K562 (cell line): ENCODE measurements around the gene ANKRD6. TPM values are rescaled to one million over a fixed set of nuclear protein-coding genes. Genes with fewer than 3 reads are reported as not detected.

Source experiments
- ATF7 ChIP-seq: fragments of 450-650 bp; IDR thresholded peaks from 2 replicates; pipeline ENCODE4 v1.7.1; 2014; ENCODE audit warnings: mild to moderate bottlenecking, moderate library complexity
- CBFA2T2 ChIP-seq: fragments of 450-650 bp; conservative IDR thresholded peaks from 2 replicates; pipeline ENCODE4 v1.6.1; 2017; ENCODE audit warnings: mild to moderate bottlenecking
- CBFA2T3 ChIP-seq: fragments of 450-650 bp; IDR thresholded peaks from 2 replicates; pipeline ENCODE4 v1.6.1; 2017
- CHD2 ChIP-seq: IDR thresholded peaks from 2 replicates; pipeline ENCODE4 v1.6.1; 2011; ENCODE audit warnings: low read depth, low read length
- CXXC5 ChIP-seq: fragments of 250-450 bp; sonication (Bioruptor Pico); IDR thresholded peaks from 2 replicates; pipeline ENCODE4 v1.8.0; 2022; ENCODE audit warnings: inconsistent platforms, mild to moderate bottlenecking, moderate library complexity
- GATAD2B ChIP-seq: fragments of 450-650 bp; IDR thresholded peaks from 2 replicates; pipeline ENCODE4 v1.6.1; 2017; ENCODE audit warnings: mild to moderate bottlenecking, borderline replicate concordance
- LEF1 ChIP-seq: fragments of 450-650 bp; IDR thresholded peaks from 2 replicates; pipeline ENCODE4 v1.6.1; 2016; ENCODE audit warnings: mild to moderate bottlenecking
- MBD2 ChIP-seq: sonication (generic); IDR thresholded peaks from 2 replicates; pipeline ENCODE4 v1.6.1; 2016; ENCODE audit warnings: low read depth, borderline replicate concordance
- MIER1 ChIP-seq: fragments of 450-650 bp; IDR thresholded peaks from 2 replicates; pipeline ENCODE4 v1.6.1; 2016; ENCODE audit warnings: antibody characterized with exemption, mild to moderate bottlenecking, low read depth
- NUFIP1 ChIP-seq: fragments of 450-650 bp; IDR thresholded peaks from 2 replicates; pipeline ENCODE4 v1.6.1; 2018; ENCODE audit not compliant: partially characterized antibody
- PCBP1 ChIP-seq: fragments of 200-400 bp; formaldehyde crosslinking; IDR thresholded peaks from 2 replicates; pipeline ENCODE4 v1.6.1; 2018; ENCODE audit warnings: mild to moderate bottlenecking, low read depth, low read length; ENCODE audit not compliant: poor library complexity, severe bottlenecking
- RBM22 ChIP-seq: fragments of 200-400 bp; formaldehyde crosslinking; IDR thresholded peaks from 2 replicates; pipeline ENCODE4 v1.6.1; 2018; ENCODE audit warnings: low read length, low read depth; ENCODE audit not compliant: poor library complexity, severe bottlenecking
- SRSF1 ChIP-seq: fragments of 200-400 bp; formaldehyde crosslinking; IDR thresholded peaks from 2 replicates; pipeline ENCODE4 v1.6.1; 2017; ENCODE audit warnings: mild to moderate bottlenecking, low read depth, low read length, moderate library complexity
- SRSF7 ChIP-seq: fragments of 200-400 bp; formaldehyde crosslinking; optimal IDR thresholded peaks from 2 replicates; pipeline ENCODE3; 2017; ENCODE audit warnings: mild to moderate bottlenecking, low read depth, low read length
- WHSC1 ChIP-seq: IDR thresholded peaks from one replicate; pipeline ENCODE4 v1.6.1; 2012; ENCODE audit warnings: low read length, control low read depth, inconsistent platforms
- ZBED1 ChIP-seq: IDR thresholded peaks from 2 replicates; pipeline ENCODE4 v1.6.1; 2014
- ZBTB1 ChIP-seq: sonication (generic); formaldehyde crosslinking; IDR thresholded peaks from 2 replicates; pipeline ENCODE4 v1.8.1; 2023; ENCODE audit warnings: missing genetic modification reagents, low read depth, mild to moderate bottlenecking, borderline replicate concordance
- ZFP36 ChIP-seq: fragments of 150-350 bp; IDR thresholded peaks from 2 replicates; pipeline ENCODE4 v1.6.1; 2018; ENCODE audit warnings: low read length, low read depth; ENCODE audit not compliant: partially characterized antibody
- ZNF282 ChIP-seq: sonication (generic); formaldehyde crosslinking; IDR thresholded peaks from 2 replicates; pipeline ENCODE4 v1.8.1; 2023; ENCODE audit warnings: missing genetic modification reagents
- ZNF584 ChIP-seq: fragments of 200-800 bp; sonication (Bioruptor generic); IDR thresholded peaks from 2 replicates; pipeline ENCODE4 v1.6.1; 2016; ENCODE audit warnings: low read depth, mild to moderate bottlenecking, missing genetic modification characterization, missing compliant biosample characterization
- ZNF785 ChIP-seq: fragments of 250-450 bp; sonication (Bioruptor Pico); IDR thresholded peaks from 2 replicates; pipeline ENCODE4 v1.4.0; 2020; ENCODE audit warnings: mild to moderate bottlenecking
- ZNF830 ChIP-seq: fragments of 250-450 bp; sonication (Bioruptor Pico); IDR thresholded peaks from 2 replicates; pipeline ENCODE4 v1.5.0; 2021; ENCODE audit warnings: mild to moderate bottlenecking
- polyA plus RNA-seq, 8 experiments: library from polyadenylated mRNA; depleted of rRNA in 4 of 8; stranded (reverse) in 5 of 8; unstranded in 3 of 8; fragments of >200 nt; fragmentation: Nextera tagmentation in 2 of 8; fragmentation: Illumina TruSeq in 1 of 8; extraction: Ambion mirVana in 2 of 8; extraction: Trizol in 1 of 8; gene quantifications; 2 replicates each; pipeline versions ENCODE4 v1.2.1 to v1.2.3, GENCODE V29; 2011 to 2014; ENCODE audit warnings: inconsistent platforms in 1 of 8, missing spikeins in 1 of 8
- total RNA-seq, 7 experiments: library from RNA; depleted of rRNA in 6 of 7; stranded (reverse); fragments of >200 nt in 6 of 7; fragmentation: Illumina TruSeq in 2 of 7; extraction: Trizol in 2 of 7; gene quantifications; 2 replicates each; pipeline versions ENCODE4 v1.2.1 to v1.2.3, GENCODE V29; 2011 to 2021; ENCODE audit warnings: low replicate concordance in 1 of 7
- TF ChIP-seq, protein P1 (sequence below), 2 experiments: IDR thresholded peaks in 1 of 2; conservative IDR thresholded peaks in 1 of 2; 2 replicates each; pipeline ENCODE4 v1.6.1; 2016; ENCODE audit warnings: low read depth in 2 of 2, mild to moderate bottlenecking in 1 of 2, missing compliant biosample characterization in 1 of 2, missing genetic modification characterization in 1 of 2, moderate library complexity in 1 of 2
- TF ChIP-seq, protein P2 (sequence below): fragments of 250-450 bp; sonication (Bioruptor Pico); IDR thresholded peaks from 2 replicates; pipeline ENCODE4 v1.9.0; 2021; ENCODE audit warnings: mild to moderate bottlenecking
- TF ChIP-seq, protein P3 (sequence below): fragments of 150-350 bp; IDR thresholded peaks from 2 replicates; pipeline ENCODE4 v1.6.1; 2014; ENCODE audit warnings: low read depth, mild to moderate bottlenecking, low read length, borderline replicate concordance

Gene ANKRD6
- total and polyA plus RNA-seq, 9 of the 15 experiments (the other 6 are each of a cell fraction or from before 2014, with no cell fraction given), result 0.04 to 0.22 (median 0.08) TPM; not detected in 4

DNA sequence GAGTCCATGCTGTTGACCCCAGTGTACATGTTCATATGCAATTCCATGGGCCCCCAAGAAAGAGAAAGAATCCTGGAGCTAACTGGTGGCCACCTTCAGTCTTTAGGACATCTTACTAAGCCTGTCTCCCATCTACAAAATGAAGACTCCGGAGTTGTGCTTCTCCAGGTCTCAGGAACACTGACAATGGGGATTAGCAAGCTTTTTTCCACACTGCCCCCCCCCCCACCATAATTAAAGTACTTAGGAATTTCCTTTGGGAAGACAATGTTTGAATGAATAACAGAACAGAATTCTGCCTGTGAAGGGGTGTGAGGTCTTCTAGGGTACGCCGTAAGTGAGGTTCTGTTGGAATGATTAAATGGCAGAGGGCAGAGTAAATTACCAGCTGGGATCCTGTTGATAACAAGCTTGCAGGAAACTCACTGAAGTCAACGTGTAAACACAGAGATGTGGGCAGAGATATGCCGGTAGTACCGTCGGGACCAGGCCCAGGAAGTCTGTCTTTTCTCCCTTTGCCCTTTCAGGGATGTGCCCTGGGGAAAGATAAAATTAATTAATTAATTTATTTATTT lies 63.1 kb downstream of the ANKRD6 start (continued):
- TF ChIP-seq, protein P1, sequence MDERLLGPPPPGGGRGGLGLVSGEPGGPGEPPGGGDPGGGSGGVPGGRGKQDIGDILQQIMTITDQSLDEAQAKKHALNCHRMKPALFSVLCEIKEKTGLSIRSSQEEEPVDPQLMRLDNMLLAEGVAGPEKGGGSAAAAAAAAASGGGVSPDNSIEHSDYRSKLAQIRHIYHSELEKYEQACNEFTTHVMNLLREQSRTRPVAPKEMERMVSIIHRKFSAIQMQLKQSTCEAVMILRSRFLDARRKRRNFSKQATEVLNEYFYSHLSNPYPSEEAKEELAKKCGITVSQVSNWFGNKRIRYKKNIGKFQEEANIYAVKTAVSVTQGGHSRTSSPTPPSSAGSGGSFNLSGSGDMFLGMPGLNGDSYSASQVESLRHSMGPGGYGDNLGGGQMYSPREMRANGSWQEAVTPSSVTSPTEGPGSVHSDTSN (CRISPR knock-in tag; IDR thresholded peaks at IDR 0.05; ENCODE audit: low read depth), result no peak
- TF ChIP-seq, protein P1 (tag; conservative IDR thresholded peaks at IDR 0.05; ENCODE audit: low read depth), result 0 out of 2 replicates have a peak, but pooled peaks have one; percentile 39
- TF ChIP-seq PCBP1, result no peak
- no peak for TF ChIP-seq SRSF1
- TF ChIP-seq NUFIP1, result no peak
- TF ChIP-seq SRSF7, result no peak
- TF ChIP-seq ZNF830 (CRISPR knock-in tag), result no peak
- no peak for TF ChIP-seq RBM22
- TF ChIP-seq, protein P2, sequence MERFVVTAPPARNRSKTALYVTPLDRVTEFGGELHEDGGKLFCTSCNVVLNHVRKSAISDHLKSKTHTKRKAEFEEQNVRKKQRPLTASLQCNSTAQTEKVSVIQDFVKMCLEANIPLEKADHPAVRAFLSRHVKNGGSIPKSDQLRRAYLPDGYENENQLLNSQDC (CRISPR knock-in tag), result no peak
- TF ChIP-seq ZNF785 (CRISPR knock-in tag), result no peak
- TF ChIP-seq ZFP36, result no peak
- TF ChIP-seq MBD2, result no peak
- TF ChIP-seq, protein P3, sequence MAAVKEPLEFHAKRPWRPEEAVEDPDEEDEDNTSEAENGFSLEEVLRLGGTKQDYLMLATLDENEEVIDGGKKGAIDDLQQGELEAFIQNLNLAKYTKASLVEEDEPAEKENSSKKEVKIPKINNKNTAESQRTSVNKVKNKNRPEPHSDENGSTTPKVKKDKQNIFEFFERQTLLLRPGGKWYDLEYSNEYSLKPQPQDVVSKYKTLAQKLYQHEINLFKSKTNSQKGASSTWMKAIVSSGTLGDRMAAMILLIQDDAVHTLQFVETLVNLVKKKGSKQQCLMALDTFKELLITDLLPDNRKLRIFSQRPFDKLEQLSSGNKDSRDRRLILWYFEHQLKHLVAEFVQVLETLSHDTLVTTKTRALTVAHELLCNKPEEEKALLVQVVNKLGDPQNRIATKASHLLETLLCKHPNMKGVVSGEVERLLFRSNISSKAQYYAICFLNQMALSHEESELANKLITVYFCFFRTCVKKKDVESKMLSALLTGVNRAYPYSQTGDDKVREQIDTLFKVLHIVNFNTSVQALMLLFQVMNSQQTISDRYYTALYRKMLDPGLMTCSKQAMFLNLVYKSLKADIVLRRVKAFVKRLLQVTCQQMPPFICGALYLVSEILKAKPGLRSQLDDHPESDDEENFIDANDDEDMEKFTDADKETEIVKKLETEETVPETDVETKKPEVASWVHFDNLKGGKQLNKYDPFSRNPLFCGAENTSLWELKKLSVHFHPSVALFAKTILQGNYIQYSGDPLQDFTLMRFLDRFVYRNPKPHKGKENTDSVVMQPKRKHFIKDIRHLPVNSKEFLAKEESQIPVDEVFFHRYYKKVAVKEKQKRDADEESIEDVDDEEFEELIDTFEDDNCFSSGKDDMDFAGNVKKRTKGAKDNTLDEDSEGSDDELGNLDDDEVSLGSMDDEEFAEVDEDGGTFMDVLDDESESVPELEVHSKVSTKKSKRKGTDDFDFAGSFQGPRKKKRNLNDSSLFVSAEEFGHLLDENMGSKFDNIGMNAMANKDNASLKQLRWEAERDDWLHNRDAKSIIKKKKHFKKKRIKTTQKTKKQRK, result no peak
- no peak for TF ChIP-seq CHD2
- no peak for TF ChIP-seq GATAD2B
- TF ChIP-seq ZBTB1 (CRISPR knock-in tag), result no peak
- no peak for TF ChIP-seq WHSC1
- no peak for TF ChIP-seq ZNF282
- no peak for TF ChIP-seq ZBED1
- TF ChIP-seq CBFA2T3, result peak; percentile 75
- peak; percentile 55; the same call in 1 of the 2 replicates for TF ChIP-seq CBFA2T2
- TF ChIP-seq ATF7, result no peak
- no peak for TF ChIP-seq MIER1
- no peak for TF ChIP-seq LEF1
- TF ChIP-seq ZNF584 (CRISPR knock-in tag), result no peak
- 0 out of 2 replicates have a peak, but pooled peaks have one; percentile 26 for TF ChIP-seq CXXC5 (CRISPR knock-in tag)
